CD4-positive, alpha-beta T cell (primary cell): ENCODE measurements around the gene CHD2. TPM values are rescaled to one million over a fixed set of nuclear protein-coding genes. Genes with fewer than 3 reads are reported as not detected.

Experiments
- ATAC-seq: fragments of 200-7000 bp; cut with Tn5 transposase; one replicate; pipeline ENCODE4 v1.10.0; 2022; ENCODE audit warnings: mild to moderate bottlenecking; ENCODE audit not compliant: poor library complexity
- CTCF ChIA-PET: fragments of 350-600 bp; sonication (Branson Sonifier 250); formaldehyde crosslinking; loops from one replicate; lab custom pipeline; 2021; ENCODE audit warnings: antibody characterized with exemption, inconsistent platforms; lab: Charles Lee
- POLR2A ChIA-PET: fragments of 350-600 bp; sonication (Branson Sonifier 250); formaldehyde crosslinking; loops from one replicate; lab custom pipeline; 2021; ENCODE audit warnings: antibody characterized with exemption, inconsistent platforms; lab: Charles Lee
- DNase-seq, 14 experiments: peaks; one replicate each; pipeline ENCODE4 v3.0.0-alpha.2; 2013 to 2020; ENCODE audit warnings: mixed read lengths in 2 of 14
- H3K27ac ChIP-seq, 2 donors: one replicate each; pipeline versions ENCODE4 v1.5.1 to v1.7.0; 2013; ENCODE audit warnings: low read length in 2 of 2, low read depth in 1 of 2, mild to moderate bottlenecking in 1 of 2
- H3K27me3 ChIP-seq, 2 experiments: 1 replicate in 1 of 2; 2 replicates in 1 of 2; pipeline versions ENCODE4 v1.6.1 to v1.7.0; 2013; ENCODE audit warnings: low read length in 2 of 2, control low read depth in 1 of 2, mild to moderate bottlenecking in 1 of 2, moderate library complexity in 1 of 2; ENCODE audit not compliant: insufficient read depth in 2 of 2, control insufficient read depth in 1 of 2
- H3K36me3 ChIP-seq: one replicate; pipeline ENCODE4 v1.6.1; 2013; ENCODE audit warnings: low read length, control low read depth; ENCODE audit not compliant: insufficient read depth
- H3K4me1 ChIP-seq: one replicate; pipeline ENCODE4 v1.6.1; 2013; ENCODE audit warnings: low read length, control low read depth; ENCODE audit not compliant: insufficient read depth
- H3K4me3 ChIP-seq: one replicate; pipeline ENCODE4 v1.5.1; 2013; ENCODE audit warnings: mild to moderate bottlenecking, low read length, moderate library complexity
- H3K9me3 ChIP-seq, 2 experiments: 1 replicate in 1 of 2; 2 replicates in 1 of 2; pipeline versions ENCODE4 v1.6.1 to v1.7.0; 2013; ENCODE audit warnings: low read length in 2 of 2, mild to moderate bottlenecking in 2 of 2, control low read depth in 1 of 2, moderate library complexity in 1 of 2; ENCODE audit not compliant: control insufficient read depth in 1 of 2, insufficient read depth in 1 of 2
- H3K27ac Mint-ChIP-seq: one replicate; pipeline ENCODE4 v1.8.0; 2020; ENCODE audit warnings: mixed read lengths
- H3K27me3 Mint-ChIP-seq: one replicate; pipeline ENCODE4 v1.8.0; 2021; ENCODE audit warnings: mixed read lengths
- H3K36me3 Mint-ChIP-seq: one replicate; pipeline ENCODE4 v1.8.0; 2021; ENCODE audit warnings: low read depth, mixed read lengths
- H3K4me1 Mint-ChIP-seq: one replicate; pipeline ENCODE4 v1.8.0; 2021; ENCODE audit warnings: low read depth, mixed read lengths
- H3K4me3 Mint-ChIP-seq: one replicate; pipeline ENCODE4 v1.8.0; 2020; ENCODE audit warnings: mild to moderate bottlenecking, mixed read lengths
- H3K9me3 Mint-ChIP-seq: one replicate; pipeline ENCODE4 v1.8.0; 2020; ENCODE audit warnings: mixed read lengths
- intact Hi-C, 2 experiments: fragments of 100-400 bp; cut with DNase I in 1 of 2; cut with micrococcal nuclease in 1 of 2; formaldehyde crosslinking; loops; one replicate each; pipeline versions ENCODE4 v1.15.1 to v1.9.0; 2023 to 2025; cut with DNase I, micrococcal nuclease
- total RNA-seq, 174 experiments: library from RNA in 2 of 174; stranded (reverse) in 2 of 174; gene quantifications; one replicate each; pipeline ENCODE4 v1.2.3 and lab custom pipeline; 2021 to 2026
- TF ChIP-seq, protein P1 (sequence below): fragments of 200-600 bp; IDR thresholded peaks from one replicate; pipeline ENCODE4 v1.8.0; 2022; ENCODE audit warnings: antibody characterized with exemption, mild to moderate bottlenecking

The CHD2 gene
- total RNA-seq, 2 experiments from 2014 or later: 615 to 660 TPM

DNA sequence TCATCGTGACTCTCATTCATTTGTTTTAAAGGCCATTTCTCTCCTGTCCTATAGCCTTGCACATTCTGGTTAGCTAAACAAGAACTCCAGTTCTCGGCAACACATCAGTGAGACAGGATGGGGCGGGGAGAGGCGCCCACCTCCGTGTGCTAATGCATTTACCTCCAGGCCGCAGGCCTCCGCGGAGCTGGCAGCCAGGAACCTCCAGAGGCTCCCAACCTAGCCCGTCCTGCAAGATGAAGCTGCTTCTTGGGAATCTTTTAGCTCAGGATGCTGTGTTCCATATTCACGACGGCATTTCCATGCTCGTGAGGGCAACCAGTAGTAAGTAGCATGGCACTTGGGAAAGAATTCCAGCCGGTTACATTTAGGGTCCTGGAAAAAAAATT lies 141.0 kb downstream of the CHD2 start:
- Mint-ChIP-seq H3K9me3 (peaks cover 2% of the 10 kb centered on the region), H3K27me3 (peaks cover under 1% of the 10 kb centered on the region), H3K27ac (no peak overlapping the region), H3K4me3 (no peak overlapping the region), H3K36me3 (no peaks in the 10 kb centered on the region), H3K4me1 (peaks cover 5% of the 10 kb centered on the region)
- H3K9me3 ChIP-seq: peaks cover 3 to 15% of the 10 kb centered on the region in 2 experiments
- no peak overlapping the region for H3K27ac ChIP-seq
- intact Hi-C loops: no loop called here
- ATAC-seq: no peak
- ChIA-PET POLR2A (no interaction called here), CTCF (no interaction called here)
- DNase-seq: no peak
- no peak overlapping the region for H3K4me3 ChIP-seq
- peaks cover 5% of the 10 kb centered on the region for H3K4me1 ChIP-seq
- H3K36me3 ChIP-seq: no peaks in the 10 kb centered on the region
- no peaks in the 10 kb centered on the region for H3K27me3 ChIP-seq
- TF ChIP-seq, protein P1, sequence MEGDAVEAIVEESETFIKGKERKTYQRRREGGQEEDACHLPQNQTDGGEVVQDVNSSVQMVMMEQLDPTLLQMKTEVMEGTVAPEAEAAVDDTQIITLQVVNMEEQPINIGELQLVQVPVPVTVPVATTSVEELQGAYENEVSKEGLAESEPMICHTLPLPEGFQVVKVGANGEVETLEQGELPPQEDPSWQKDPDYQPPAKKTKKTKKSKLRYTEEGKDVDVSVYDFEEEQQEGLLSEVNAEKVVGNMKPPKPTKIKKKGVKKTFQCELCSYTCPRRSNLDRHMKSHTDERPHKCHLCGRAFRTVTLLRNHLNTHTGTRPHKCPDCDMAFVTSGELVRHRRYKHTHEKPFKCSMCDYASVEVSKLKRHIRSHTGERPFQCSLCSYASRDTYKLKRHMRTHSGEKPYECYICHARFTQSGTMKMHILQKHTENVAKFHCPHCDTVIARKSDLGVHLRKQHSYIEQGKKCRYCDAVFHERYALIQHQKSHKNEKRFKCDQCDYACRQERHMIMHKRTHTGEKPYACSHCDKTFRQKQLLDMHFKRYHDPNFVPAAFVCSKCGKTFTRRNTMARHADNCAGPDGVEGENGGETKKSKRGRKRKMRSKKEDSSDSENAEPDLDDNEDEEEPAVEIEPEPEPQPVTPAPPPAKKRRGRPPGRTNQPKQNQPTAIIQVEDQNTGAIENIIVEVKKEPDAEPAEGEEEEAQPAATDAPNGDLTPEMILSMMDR: no peak

DNA sequence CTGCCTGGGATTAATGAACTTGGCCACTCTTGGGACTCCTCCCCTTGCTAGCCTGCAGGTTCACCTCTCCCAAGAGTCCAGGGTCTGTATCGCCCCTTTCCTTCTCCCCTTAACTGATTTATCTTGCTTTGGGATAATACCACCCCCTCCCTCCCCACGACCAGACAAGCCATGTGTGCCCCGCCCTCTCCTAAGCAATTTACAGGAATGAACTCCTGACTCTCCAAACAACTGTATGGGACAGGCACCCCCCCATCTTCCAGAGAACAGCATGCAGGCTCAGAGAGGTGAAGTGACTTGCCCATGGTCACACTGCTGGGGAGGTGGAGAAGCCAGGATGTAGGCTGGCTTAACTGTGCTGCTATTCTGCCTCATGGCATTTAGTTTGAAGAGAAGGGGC lies 142.1 kb downstream of the CHD2 start:
- peaks cover 9% of the 10 kb centered on the region for H3K4me1 Mint-ChIP-seq
- ChIA-PET POLR2A (no interaction called here), CTCF (no interaction called here)
- DNase-seq (no peak), ATAC-seq (no peak)
- no peaks in the 10 kb centered on the region for H3K36me3 Mint-ChIP-seq
- peaks cover 2% of the 10 kb centered on the region for H3K9me3 Mint-ChIP-seq
- Histone ChIP-seq H3K9me3 (peaks cover 6 to 21% of the 10 kb centered on the region in 2 experiments), H3K4me3 (no peak overlapping the region), H3K27ac (no peak overlapping the region), H3K4me1 (peaks cover 8% of the 10 kb centered on the region), H3K27me3 (no peaks in the 10 kb centered on the region), H3K36me3 (no peaks in the 10 kb centered on the region)
- TF ChIP-seq, protein P1: no peak
- no peaks in the 10 kb centered on the region for H3K27me3 Mint-ChIP-seq
- H3K27ac Mint-ChIP-seq: no peak overlapping the region
- H3K4me3 Mint-ChIP-seq: no peak overlapping the region
- intact Hi-C loops: no loop called here

DNA sequence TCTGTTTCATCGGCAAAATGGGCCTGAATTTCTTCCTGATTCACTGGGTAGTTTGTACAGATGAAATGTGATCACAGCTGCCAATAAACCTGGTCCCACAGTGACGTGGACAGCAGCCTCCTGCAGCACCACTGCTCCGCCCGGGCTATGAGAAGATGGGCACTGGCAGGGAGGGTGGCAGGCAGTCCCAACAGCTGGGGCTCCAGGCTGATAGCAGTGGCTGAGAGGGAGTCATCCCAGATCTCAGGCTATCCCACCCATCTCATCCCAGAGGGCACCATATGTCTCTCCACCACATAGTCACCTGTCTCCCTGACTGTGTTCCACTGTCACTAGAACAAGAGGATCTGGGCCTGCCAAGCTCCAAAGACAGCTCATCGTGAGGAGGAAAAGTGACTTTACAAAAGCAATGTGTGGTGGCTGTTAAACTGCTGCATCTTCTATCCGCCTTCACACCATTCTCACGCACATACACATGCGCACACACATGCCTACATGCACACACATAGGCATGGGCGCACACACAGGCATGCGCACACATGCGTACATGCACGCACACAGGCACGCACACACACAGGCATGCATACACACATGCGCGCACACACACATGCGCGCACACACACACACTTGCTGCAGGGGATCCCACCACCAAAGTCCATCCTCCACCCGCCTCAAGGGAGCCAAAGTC lies 142.7 kb downstream of the CHD2 start:
- H3K36me3 Mint-ChIP-seq: no peaks in the 10 kb centered on the region
- ChIA-PET CTCF (no interaction called here), POLR2A (interaction anchor here (0.8 kb wide), 1 partner anchor 14 kb away, joined by 4 read pairs; no protein-coding TSS in a partner anchor)
- TF ChIP-seq, protein P1: no peak
- peaks cover 13% of the 10 kb centered on the region for H3K4me1 Mint-ChIP-seq
- Histone ChIP-seq H3K4me1 (peaks cover 14% of the 10 kb centered on the region), H3K4me3 (no peak overlapping the region), H3K27me3 (no peaks in the 10 kb centered on the region), H3K27ac (no peak overlapping the region), H3K36me3 (no peaks in the 10 kb centered on the region), H3K9me3 (peaks cover 6 to 19% of the 10 kb centered on the region in 2 experiments)
- no peak overlapping the region for H3K27ac Mint-ChIP-seq
- DNase-seq: no peak
- peaks cover 2% of the 10 kb centered on the region for H3K9me3 Mint-ChIP-seq
- no peak overlapping the region for H3K4me3 Mint-ChIP-seq
- H3K27me3 Mint-ChIP-seq: no peaks in the 10 kb centered on the region
- intact Hi-C loops: no loop called here
- ATAC-seq: no peak
